HL-60 (cell line): ENCODE measurements around the gene HPDL.

Experiments
- DNase-seq, 2 experiments: peaks; one replicate each; pipeline ENCODE4 v3.0.0-alpha.2; 2010 to 2020; ENCODE audit warnings: low read depth in 1 of 2, low spot score in 1 of 2
- H3K27ac ChIP-seq: fragments of 250-450 bp; sonication (Bioruptor Pico); replicated peaks from 2 replicates; pipeline ENCODE4 v1.5.1; 2020; ENCODE audit warnings: mild to moderate bottlenecking, moderate library complexity
- H3K27me3 ChIP-seq: fragments of 250-450 bp; sonication (Bioruptor Pico); 2 replicates; pipeline ENCODE4 v1.5.1; 2021; ENCODE audit warnings: mild to moderate bottlenecking, moderate library complexity; ENCODE audit not compliant: insufficient read depth, poor library complexity, severe bottlenecking
- H3K4me3 ChIP-seq: replicated peaks from 2 replicates; pipeline ENCODE4 v1.5.1; 2011; ENCODE audit warnings: mild to moderate bottlenecking, control low read depth, low read length; ENCODE audit not compliant: insufficient read depth
- GABPA ChIP-seq: IDR thresholded peaks from 2 replicates; pipeline ENCODE4 v1.6.1; 2012; ENCODE audit warnings: low read depth
- POLR2AphosphoS5 ChIP-seq: IDR thresholded peaks from 2 replicates; pipeline ENCODE4 v1.6.1; 2012; ENCODE audit warnings: low read depth
- REST ChIP-seq: IDR thresholded peaks from 2 replicates; pipeline ENCODE4 v1.6.1; 2012; ENCODE audit warnings: low read depth; ENCODE audit not compliant: insufficient replicate concordance
- SPI1 ChIP-seq: IDR thresholded peaks from 2 replicates; pipeline ENCODE4 v1.6.1; 2012; ENCODE audit warnings: low read depth, mild to moderate bottlenecking, borderline replicate concordance
- TF ChIP-seq, protein P1 (sequence below): IDR thresholded peaks from one replicate; pipeline ENCODE4 v1.5.1; 2011; ENCODE audit warnings: low read length, control low read depth, inconsistent platforms; ENCODE audit not compliant: insufficient read depth

Gene HPDL

GRCh38 chr1:45303520-45304310, 23.0 kb upstream of the HPDL start:
- Histone ChIP-seq H3K27ac (peak overlapping the region; percentile 94), H3K4me3 (peak overlapping the region; percentile 62), H3K27me3 (no peaks in the 10 kb centered on the region)
- DNase-seq: peak; percentile 88 to 97
- no peak for TF ChIP-seq REST
- TF ChIP-seq, protein P1, sequence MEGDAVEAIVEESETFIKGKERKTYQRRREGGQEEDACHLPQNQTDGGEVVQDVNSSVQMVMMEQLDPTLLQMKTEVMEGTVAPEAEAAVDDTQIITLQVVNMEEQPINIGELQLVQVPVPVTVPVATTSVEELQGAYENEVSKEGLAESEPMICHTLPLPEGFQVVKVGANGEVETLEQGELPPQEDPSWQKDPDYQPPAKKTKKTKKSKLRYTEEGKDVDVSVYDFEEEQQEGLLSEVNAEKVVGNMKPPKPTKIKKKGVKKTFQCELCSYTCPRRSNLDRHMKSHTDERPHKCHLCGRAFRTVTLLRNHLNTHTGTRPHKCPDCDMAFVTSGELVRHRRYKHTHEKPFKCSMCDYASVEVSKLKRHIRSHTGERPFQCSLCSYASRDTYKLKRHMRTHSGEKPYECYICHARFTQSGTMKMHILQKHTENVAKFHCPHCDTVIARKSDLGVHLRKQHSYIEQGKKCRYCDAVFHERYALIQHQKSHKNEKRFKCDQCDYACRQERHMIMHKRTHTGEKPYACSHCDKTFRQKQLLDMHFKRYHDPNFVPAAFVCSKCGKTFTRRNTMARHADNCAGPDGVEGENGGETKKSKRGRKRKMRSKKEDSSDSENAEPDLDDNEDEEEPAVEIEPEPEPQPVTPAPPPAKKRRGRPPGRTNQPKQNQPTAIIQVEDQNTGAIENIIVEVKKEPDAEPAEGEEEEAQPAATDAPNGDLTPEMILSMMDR: peak; percentile 25
- TF ChIP-seq POLR2AphosphoS5: peak; percentile 81
- TF ChIP-seq GABPA: peak; percentile 71

- no peaks in the 10 kb centered on the region for H3K27me3 ChIP-seq
- no peak for DNase-seq
- TF ChIP-seq SPI1: no peak
- TF ChIP-seq POLR2AphosphoS5: no peak
- no peak for TF ChIP-seq REST
- TF ChIP-seq, protein P1: no peak
- TF ChIP-seq GABPA: no peak
- H3K4me3 ChIP-seq: peak overlapping the region; percentile 62
- peak overlapping the region; percentile 94 for H3K27ac ChIP-seq
These were observed 22.2 kb upstream of the HPDL start for GRCh38 chr1:45304311-45305081.

DNA sequence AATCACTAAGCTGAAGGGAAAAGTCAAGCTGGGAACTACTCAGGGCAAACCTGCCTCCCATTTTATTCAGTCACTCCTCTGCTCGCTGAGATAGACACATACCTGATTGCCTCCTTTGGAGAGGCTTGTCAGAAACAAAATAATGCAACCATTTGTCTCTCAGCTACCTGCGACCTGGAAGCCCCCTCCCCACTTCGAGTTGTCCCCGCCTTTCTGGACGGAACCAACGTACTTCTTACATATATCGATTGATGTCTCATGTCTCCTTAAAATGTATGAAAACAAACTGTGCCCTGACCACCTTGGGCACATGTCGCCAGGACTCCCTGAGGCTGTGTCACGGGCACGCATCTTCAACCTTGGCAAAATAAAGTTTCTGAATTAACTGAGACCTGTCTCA, 21.5 kb upstream of the HPDL start:
- Histone ChIP-seq H3K4me3 (no peak overlapping the region), H3K27ac (no peak overlapping the region)
- no peak for DNase-seq

More for the DNA sequence above, 21.5 kb upstream of the HPDL start:
- no peaks in the 10 kb centered on the region for H3K27me3 ChIP-seq
- TF ChIP-seq, protein P1: no peak
- TF ChIP-seq GABPA: no peak
- no peak for TF ChIP-seq POLR2AphosphoS5
- TF ChIP-seq SPI1: no peak
- TF ChIP-seq REST: no peak
